Measurements from ENCODE around the gene NECAP2.

DNA sequence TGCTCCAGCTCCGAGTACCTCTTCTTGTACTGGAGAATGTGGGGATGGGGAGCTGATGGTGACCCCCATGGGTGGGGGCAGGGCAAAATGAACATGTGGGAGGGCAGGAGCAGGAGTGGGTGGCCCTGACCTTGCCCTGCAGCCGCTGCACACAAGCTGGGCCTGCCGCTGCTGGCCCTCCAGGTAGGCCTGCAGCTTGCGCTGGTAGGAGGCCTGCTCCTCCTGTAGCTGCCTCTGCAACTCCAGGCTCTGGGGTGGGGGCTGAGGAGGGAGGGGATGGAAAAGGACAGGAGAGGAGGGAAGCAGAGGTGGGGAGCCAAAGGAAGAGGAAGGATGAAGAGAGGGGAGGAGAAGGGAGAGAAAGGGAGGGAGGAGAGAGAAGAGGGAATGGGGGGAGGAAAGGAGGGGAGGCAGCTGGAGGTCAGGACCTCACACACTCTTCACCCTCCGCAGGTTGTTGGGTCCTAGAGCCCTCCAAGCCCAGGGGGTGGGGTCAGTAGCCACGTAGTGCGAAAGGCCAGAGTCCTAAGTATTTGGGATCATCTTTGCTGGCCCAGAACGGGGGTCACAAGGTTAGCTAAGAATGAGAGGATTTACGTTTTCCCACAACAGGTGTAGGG is 50.6 kb downstream of the NECAP2 start:
- TF ChIP-seq, protein P1, sequence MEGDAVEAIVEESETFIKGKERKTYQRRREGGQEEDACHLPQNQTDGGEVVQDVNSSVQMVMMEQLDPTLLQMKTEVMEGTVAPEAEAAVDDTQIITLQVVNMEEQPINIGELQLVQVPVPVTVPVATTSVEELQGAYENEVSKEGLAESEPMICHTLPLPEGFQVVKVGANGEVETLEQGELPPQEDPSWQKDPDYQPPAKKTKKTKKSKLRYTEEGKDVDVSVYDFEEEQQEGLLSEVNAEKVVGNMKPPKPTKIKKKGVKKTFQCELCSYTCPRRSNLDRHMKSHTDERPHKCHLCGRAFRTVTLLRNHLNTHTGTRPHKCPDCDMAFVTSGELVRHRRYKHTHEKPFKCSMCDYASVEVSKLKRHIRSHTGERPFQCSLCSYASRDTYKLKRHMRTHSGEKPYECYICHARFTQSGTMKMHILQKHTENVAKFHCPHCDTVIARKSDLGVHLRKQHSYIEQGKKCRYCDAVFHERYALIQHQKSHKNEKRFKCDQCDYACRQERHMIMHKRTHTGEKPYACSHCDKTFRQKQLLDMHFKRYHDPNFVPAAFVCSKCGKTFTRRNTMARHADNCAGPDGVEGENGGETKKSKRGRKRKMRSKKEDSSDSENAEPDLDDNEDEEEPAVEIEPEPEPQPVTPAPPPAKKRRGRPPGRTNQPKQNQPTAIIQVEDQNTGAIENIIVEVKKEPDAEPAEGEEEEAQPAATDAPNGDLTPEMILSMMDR (IDR thresholded peaks at IDR 0.05), result no peak
- no peak for TF ChIP-seq ZNF232 (CRISPR knock-in tag; IDR thresholded peaks at IDR 0.05)
- TF ChIP-seq, protein P2, sequence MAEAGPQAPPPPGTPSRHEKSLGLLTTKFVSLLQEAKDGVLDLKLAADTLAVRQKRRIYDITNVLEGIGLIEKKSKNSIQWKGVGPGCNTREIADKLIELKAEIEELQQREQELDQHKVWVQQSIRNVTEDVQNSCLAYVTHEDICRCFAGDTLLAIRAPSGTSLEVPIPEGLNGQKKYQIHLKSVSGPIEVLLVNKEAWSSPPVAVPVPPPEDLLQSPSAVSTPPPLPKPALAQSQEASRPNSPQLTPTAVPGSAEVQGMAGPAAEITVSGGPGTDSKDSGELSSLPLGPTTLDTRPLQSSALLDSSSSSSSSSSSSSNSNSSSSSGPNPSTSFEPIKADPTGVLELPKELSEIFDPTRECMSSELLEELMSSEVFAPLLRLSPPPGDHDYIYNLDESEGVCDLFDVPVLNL (CRISPR knock-in tag; IDR thresholded peaks at IDR 0.05; ENCODE audit: borderline replicate concordance, low read depth), result no peak
- TF ChIP-seq TEAD4 (CRISPR knock-in tag; IDR thresholded peaks at IDR 0.05), result no peak
- TF ChIP-seq, protein P3, sequence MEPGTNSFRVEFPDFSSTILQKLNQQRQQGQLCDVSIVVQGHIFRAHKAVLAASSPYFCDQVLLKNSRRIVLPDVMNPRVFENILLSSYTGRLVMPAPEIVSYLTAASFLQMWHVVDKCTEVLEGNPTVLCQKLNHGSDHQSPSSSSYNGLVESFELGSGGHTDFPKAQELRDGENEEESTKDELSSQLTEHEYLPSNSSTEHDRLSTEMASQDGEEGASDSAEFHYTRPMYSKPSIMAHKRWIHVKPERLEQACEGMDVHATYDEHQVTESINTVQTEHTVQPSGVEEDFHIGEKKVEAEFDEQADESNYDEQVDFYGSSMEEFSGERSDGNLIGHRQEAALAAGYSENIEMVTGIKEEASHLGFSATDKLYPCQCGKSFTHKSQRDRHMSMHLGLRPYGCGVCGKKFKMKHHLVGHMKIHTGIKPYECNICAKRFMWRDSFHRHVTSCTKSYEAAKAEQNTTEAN (CRISPR knock-in tag; IDR thresholded peaks at IDR 0.05), result no peak
- TF ChIP-seq, protein P4, sequence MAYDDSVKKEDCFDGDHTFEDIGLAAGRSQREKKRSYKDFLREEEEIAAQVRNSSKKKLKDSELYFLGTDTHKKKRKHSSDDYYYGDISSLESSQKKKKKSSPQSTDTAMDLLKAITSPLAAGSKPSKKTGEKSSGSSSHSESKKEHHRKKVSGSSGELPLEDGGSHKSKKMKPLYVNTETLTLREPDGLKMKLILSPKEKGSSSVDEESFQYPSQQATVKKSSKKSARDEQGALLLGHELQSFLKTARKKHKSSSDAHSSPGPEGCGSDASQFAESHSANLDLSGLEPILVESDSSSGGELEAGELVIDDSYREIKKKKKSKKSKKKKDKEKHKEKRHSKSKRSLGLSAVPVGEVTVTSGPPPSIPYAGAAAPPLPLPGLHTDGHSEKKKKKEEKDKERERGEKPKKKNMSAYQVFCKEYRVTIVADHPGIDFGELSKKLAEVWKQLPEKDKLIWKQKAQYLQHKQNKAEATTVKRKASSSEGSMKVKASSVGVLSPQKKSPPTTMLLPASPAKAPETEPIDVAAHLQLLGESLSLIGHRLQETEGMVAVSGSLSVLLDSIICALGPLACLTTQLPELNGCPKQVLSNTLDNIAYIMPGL (CRISPR knock-in tag; IDR thresholded peaks at IDR 0.05), result no peak
- TF ChIP-seq IRF2 (CRISPR knock-in tag; IDR thresholded peaks at IDR 0.05; ENCODE audit: borderline replicate concordance, low read depth), result no peak

All from WTC11 (cell line).